ENCODE results near the gene PIGH. TPM values are rescaled to one million over a fixed set of nuclear protein-coding genes. Genes with fewer than 3 reads are reported as not detected.

PIGH gene
- total RNA-seq, 1 experiment from 2014 or later: 13.0 TPM

GRCh38 chr14:67584978-67585377 lies 15.1 kb downstream of the PIGH start:
- Histone ChIP-seq H3K27me3 (ENCODE audit: insufficient read depth, low read depth) (no peaks in the 10 kb centered on the region), H3K9me3 (ENCODE audit: insufficient read depth, low read depth) (no peaks in the 10 kb centered on the region), H3K4me2 (no peak overlapping the region), H3F3A (ENCODE audit: insufficient read depth, low read depth) (no peaks in the 10 kb centered on the region; the same call in 1 of the 2 replicates), H3K9me2 (ENCODE audit: insufficient read depth) (no peaks in the 10 kb centered on the region), H3K4me1 (replicated peaks; ENCODE audit: insufficient read depth) (no peaks in the 10 kb centered on the region), H3K27ac (no peak overlapping the region), H3K36me3 (ENCODE audit: low read depth) (no peaks in the 10 kb centered on the region; the same call in 1 of the 2 replicates), H3K79me2 (ENCODE audit: low read depth) (no peaks in the 10 kb centered on the region), H3K4me3 (no peak overlapping the region), H4K20me1 (ENCODE audit: insufficient read depth) (no peaks in the 10 kb centered on the region), H2AFZ (no peak overlapping the region)
- CTCF ChIA-PET: interaction anchor here (1.1 to 2.2 kb wide), 3 partner anchors 82 to 122 kb away, joined by 3 to 21 read pairs (median 9); no protein-coding TSS in a partner anchor
- TF ChIP-seq CTCF (conservative IDR thresholded peaks at IDR 0.05) (no peak), EZH2 (IDR thresholded peaks at IDR 0.05; ENCODE audit: low read depth) (no peak)
- intact Hi-C loops (cut with micrococcal nuclease; ENCODE audit: unreplicated experiment): loop anchor here (1.0 kb wide), 2 partner anchors 82 to 119 kb away; no protein-coding TSS in a partner anchor
- POLR2A ChIA-PET (ENCODE audit: unreplicated experiment): no interaction called here
- no peak for DNase-seq
- no TSS peak for BruUV-seq (replicated peaks)

- Histone ChIP-seq H3K27me3 (ENCODE audit: insufficient read depth, low read depth) (no peaks in the 10 kb centered on the region), H4K20me1 (ENCODE audit: insufficient read depth) (no peaks in the 10 kb centered on the region), H3K4me2 (no peak overlapping the region), H3K79me2 (ENCODE audit: low read depth) (no peaks in the 10 kb centered on the region), H3F3A (ENCODE audit: insufficient read depth, low read depth) (no peaks in the 10 kb centered on the region; the same call in 1 of the 2 replicates), H3K4me1 (replicated peaks; ENCODE audit: insufficient read depth) (no peaks in the 10 kb centered on the region), H3K9me2 (ENCODE audit: insufficient read depth) (no peaks in the 10 kb centered on the region), H3K9me3 (ENCODE audit: insufficient read depth, low read depth) (no peaks in the 10 kb centered on the region), H3K4me3 (no peak overlapping the region), H3K27ac (no peak overlapping the region), H2AFZ (no peak overlapping the region), H3K36me3 (ENCODE audit: low read depth) (no peaks in the 10 kb centered on the region; the same call in 1 of the 2 replicates)
- DNase-seq: peak; percentile 42 to 60
- TF ChIP-seq CTCF (conservative IDR thresholded peaks at IDR 0.05): peak; percentile 85
- no peak for TF ChIP-seq EZH2 (IDR thresholded peaks at IDR 0.05; ENCODE audit: low read depth)
- POLR2A ChIA-PET (ENCODE audit: unreplicated experiment): interaction anchor here (0.6 kb wide), 1 partner anchor 983 kb away, joined by 3 read pairs; no protein-coding TSS in a partner anchor
- intact Hi-C loops (cut with micrococcal nuclease; ENCODE audit: unreplicated experiment): loop anchor here (1.0 to 2.0 kb wide), 3 partner anchors 83 to 1261 kb away; no protein-coding TSS in a partner anchor
- no TSS peak for BruUV-seq (replicated peaks)
- CTCF ChIA-PET: interaction anchor here (0.5 to 2.2 kb wide), 5 partner anchors 57 to 1629 kb away, joined by 3 to 21 read pairs (median 6); no protein-coding TSS in a partner anchor
Measured at GRCh38 chr14:67583711-67584644, 16.1 kb downstream of the PIGH start.

DNA sequence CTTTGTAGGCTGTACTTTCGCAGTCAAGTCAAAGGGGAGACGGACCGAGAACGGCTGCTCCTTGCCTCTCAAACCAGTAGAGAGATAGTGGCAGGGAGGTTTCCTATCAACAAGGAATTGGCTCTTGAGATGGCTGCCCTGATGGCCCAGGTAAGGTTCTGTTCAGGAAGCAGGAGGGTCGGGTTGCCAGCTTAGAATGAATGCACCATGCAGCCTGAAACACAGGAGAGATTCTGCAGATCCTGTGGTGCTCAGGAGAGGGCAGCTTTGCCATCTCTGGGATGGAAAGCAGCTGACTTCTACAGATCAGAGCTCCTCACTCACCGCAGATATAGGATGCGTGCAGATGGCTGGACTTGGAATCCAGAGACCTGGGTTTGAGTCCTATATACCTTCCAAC lies 18.0 kb downstream of the PIGH start:
- no peaks in the 10 kb centered on the region for H3K4me1 ChIP-seq (replicated peaks; ENCODE audit: insufficient read depth)
- H3K4me2 ChIP-seq: no peak overlapping the region
- CTCF ChIA-PET: interaction anchor here (0.8 to 2.0 kb wide), 2 partner anchors 11 to 122 kb away, joined by 4 to 6 read pairs; no protein-coding TSS in a partner anchor
- no peak overlapping the region for H3K27ac ChIP-seq
- no TSS peak for BruUV-seq (replicated peaks)
- no peaks in the 10 kb centered on the region for H3K27me3 ChIP-seq (ENCODE audit: insufficient read depth, low read depth)
- H3F3A ChIP-seq (ENCODE audit: insufficient read depth, low read depth): no peaks in the 10 kb centered on the region; the same call in 1 of the 2 replicates
- TF ChIP-seq CTCF (conservative IDR thresholded peaks at IDR 0.05): no peak
- no peak for TF ChIP-seq EZH2 (IDR thresholded peaks at IDR 0.05; ENCODE audit: low read depth)
- H2AFZ ChIP-seq: no peak overlapping the region
- H3K9me3 ChIP-seq (ENCODE audit: insufficient read depth, low read depth): no peaks in the 10 kb centered on the region
- H4K20me1 ChIP-seq (ENCODE audit: insufficient read depth): no peaks in the 10 kb centered on the region
- H3K36me3 ChIP-seq (ENCODE audit: low read depth): no peaks in the 10 kb centered on the region
- intact Hi-C loops (cut with micrococcal nuclease; ENCODE audit: unreplicated experiment): loop anchor here (2.0 kb wide), 1 partner anchor 1263 kb away; no protein-coding TSS in a partner anchor
- POLR2A ChIA-PET (ENCODE audit: unreplicated experiment): no interaction called here
- no peak overlapping the region for H3K4me3 ChIP-seq
- no peaks in the 10 kb centered on the region for H3K9me2 ChIP-seq (ENCODE audit: insufficient read depth)
- DNase-seq: no peak
- no peaks in the 10 kb centered on the region for H3K79me2 ChIP-seq (ENCODE audit: low read depth)
